Measurements from ENCODE around the gene BMP5.

DNA sequence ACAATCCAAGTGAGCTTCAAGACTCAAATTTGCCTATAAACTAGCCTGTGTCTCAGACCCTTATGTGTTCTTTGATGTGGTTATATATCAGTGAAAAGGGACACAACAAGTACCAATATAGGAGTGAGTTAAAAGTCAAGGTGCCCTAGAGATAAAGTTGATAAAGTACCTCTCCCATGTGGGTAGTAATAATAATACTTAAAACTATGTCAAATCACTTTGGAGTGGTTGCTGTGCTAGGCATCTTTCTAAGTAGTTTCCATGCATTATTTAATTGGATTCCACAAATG lies 100.4 kb downstream of the BMP5 start:
- TF ChIP-seq POLR2A (IDR thresholded peaks at IDR 0.05): no peak
- TF ChIP-seq, protein P1, sequence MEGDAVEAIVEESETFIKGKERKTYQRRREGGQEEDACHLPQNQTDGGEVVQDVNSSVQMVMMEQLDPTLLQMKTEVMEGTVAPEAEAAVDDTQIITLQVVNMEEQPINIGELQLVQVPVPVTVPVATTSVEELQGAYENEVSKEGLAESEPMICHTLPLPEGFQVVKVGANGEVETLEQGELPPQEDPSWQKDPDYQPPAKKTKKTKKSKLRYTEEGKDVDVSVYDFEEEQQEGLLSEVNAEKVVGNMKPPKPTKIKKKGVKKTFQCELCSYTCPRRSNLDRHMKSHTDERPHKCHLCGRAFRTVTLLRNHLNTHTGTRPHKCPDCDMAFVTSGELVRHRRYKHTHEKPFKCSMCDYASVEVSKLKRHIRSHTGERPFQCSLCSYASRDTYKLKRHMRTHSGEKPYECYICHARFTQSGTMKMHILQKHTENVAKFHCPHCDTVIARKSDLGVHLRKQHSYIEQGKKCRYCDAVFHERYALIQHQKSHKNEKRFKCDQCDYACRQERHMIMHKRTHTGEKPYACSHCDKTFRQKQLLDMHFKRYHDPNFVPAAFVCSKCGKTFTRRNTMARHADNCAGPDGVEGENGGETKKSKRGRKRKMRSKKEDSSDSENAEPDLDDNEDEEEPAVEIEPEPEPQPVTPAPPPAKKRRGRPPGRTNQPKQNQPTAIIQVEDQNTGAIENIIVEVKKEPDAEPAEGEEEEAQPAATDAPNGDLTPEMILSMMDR (IDR thresholded peaks at IDR 0.05): no peak
- no peak for TF ChIP-seq EP300 (IDR thresholded peaks at IDR 0.05)

Measured in ovary (tissue), 3 donors.